HepG2 (cell line): Measurements from ENCODE around the gene MST1. TPM values are rescaled to one million over a fixed set of nuclear protein-coding genes. Genes with fewer than 3 reads are reported as not detected.

Experiments used
- ESRRA ChIP-seq: sonication (generic); formaldehyde crosslinking; IDR thresholded peaks from 2 replicates; pipeline ENCODE4 v1.5.1; 2020; ENCODE audit warnings: mild to moderate bottlenecking, low read depth, missing genetic modification reagents
- NAIF1 ChIP-seq: sonication (generic); formaldehyde crosslinking; IDR thresholded peaks from 2 replicates; pipeline ENCODE4 v1.5.0; 2020; ENCODE audit warnings: mild to moderate bottlenecking, missing genetic modification reagents, borderline replicate concordance
- POLR2AphosphoS5 ChIP-seq: IDR thresholded peaks from 2 replicates; pipeline ENCODE4 v1.6.1; 2012; ENCODE audit warnings: low read depth, low read length
- RBM22 ChIP-seq: fragments of 200-400 bp; formaldehyde crosslinking; optimal IDR thresholded peaks from 2 replicates; pipeline ENCODE3; 2017; ENCODE audit warnings: mild to moderate bottlenecking, low read length, moderate library complexity
- ZNF136 ChIP-seq: sonication (generic); formaldehyde crosslinking; IDR thresholded peaks from 2 replicates; pipeline ENCODE4 v1.8.1; 2022; ENCODE audit warnings: low read depth, mild to moderate bottlenecking, moderate library complexity, missing genetic modification reagents
- ZNF703 ChIP-seq: sonication (generic); formaldehyde crosslinking; IDR thresholded peaks from 2 replicates; pipeline ENCODE4 v1.5.1; 2020; ENCODE audit warnings: missing genetic modification reagents, mild to moderate bottlenecking, moderate library complexity, borderline replicate concordance
- polyA plus RNA-seq, 8 experiments: library from polyadenylated mRNA; depleted of rRNA in 3 of 8; stranded (reverse) in 7 of 8; unstranded in 1 of 8; fragments of >200 nt; fragmentation: Illumina TruSeq in 4 of 8; extraction: Trizol in 4 of 8; gene quantifications; 2 replicates each; pipeline versions ENCODE4 v1.2.1 to v1.2.3, GENCODE V29; 2011 to 2016; ENCODE audit warnings: low read depth in 4 of 8, missing spikeins in 1 of 8, mixed read lengths in 1 of 8; ENCODE audit not compliant: insufficient read depth in 1 of 8
- total RNA-seq, 5 experiments: library from RNA; depleted of rRNA; stranded (reverse); fragments of >200 nt; fragmentation: Illumina TruSeq; extraction: Trizol; gene quantifications; 2 replicates each; pipeline ENCODE4 v1.2.3, GENCODE V29; 2016; ENCODE audit warnings: low read depth in 1 of 5
- TF ChIP-seq, protein P1 (sequence below): sonication (generic); formaldehyde crosslinking; IDR thresholded peaks from 2 replicates; pipeline ENCODE4 v1.4.0; 2020; ENCODE audit warnings: missing genetic modification reagents, borderline replicate concordance
- TF ChIP-seq, protein P2 (sequence below): sonication (generic); formaldehyde crosslinking; IDR thresholded peaks from 2 replicates; pipeline ENCODE4 v1.5.1; 2020; ENCODE audit warnings: missing genetic modification reagents, mild to moderate bottlenecking, borderline replicate concordance

Gene MST1
- total and polyA plus RNA-seq, 2 of the 13 experiments (the other 11 are each of a cell fraction or from before 2014, with no cell fraction given) = 189 to 452 TPM

DNA sequence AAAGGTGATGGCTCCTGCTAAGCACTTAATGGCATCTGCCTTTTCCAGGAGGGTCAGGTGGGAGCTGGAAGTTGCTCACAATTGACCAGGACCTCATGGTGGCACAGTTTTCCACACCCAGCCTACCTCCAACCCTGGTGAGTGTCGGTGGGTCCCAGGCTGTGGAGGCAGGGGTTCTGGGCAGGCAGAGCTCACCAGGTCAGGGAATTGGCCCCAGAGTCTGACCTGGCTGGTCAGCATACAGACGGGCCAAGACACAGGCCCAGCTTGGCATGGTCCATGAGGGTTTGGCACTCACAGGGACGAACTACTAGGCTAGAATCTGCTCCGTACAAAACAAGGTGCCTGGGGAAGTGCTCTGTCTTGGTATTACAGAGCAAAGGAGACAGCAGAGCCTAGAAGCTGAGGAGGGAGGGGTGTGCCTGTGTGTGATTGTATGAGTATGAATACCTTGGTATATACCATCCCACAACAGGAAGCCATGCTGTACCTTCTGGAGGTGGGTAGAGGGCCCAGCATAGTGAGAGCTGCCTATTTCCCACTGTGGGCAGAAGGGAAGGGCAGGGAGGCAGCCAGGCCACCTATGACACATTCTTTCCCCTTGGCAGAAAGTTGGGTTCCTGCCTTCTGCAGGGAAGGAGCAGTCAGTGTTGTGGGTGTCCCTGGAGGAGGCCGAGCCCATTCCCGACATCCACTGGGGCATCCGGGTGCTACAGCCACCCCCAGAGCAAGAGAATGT lies 8.6 kb downstream of the MST1 start (continued):
- TF ChIP-seq ESRRA (CRISPR knock-in tag) (no peak), ZNF703 (CRISPR knock-in tag) (no peak), ZNF136 (CRISPR knock-in tag) (no peak), POLR2AphosphoS5 (peak; percentile 8; the same call in 1 of the 2 replicates), NAIF1 (CRISPR knock-in tag) (no peak), RBM22 (peak; percentile 57)
- TF ChIP-seq, protein P1, sequence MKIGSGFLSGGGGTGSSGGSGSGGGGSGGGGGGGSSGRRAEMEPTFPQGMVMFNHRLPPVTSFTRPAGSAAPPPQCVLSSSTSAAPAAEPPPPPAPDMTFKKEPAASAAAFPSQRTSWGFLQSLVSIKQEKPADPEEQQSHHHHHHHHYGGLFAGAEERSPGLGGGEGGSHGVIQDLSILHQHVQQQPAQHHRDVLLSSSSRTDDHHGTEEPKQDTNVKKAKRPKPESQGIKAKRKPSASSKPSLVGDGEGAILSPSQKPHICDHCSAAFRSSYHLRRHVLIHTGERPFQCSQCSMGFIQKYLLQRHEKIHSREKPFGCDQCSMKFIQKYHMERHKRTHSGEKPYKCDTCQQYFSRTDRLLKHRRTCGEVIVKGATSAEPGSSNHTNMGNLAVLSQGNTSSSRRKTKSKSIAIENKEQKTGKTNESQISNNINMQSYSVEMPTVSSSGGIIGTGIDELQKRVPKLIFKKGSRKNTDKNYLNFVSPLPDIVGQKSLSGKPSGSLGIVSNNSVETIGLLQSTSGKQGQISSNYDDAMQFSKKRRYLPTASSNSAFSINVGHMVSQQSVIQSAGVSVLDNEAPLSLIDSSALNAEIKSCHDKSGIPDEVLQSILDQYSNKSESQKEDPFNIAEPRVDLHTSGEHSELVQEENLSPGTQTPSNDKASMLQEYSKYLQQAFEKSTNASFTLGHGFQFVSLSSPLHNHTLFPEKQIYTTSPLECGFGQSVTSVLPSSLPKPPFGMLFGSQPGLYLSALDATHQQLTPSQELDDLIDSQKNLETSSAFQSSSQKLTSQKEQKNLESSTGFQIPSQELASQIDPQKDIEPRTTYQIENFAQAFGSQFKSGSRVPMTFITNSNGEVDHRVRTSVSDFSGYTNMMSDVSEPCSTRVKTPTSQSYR (CRISPR knock-in tag) = no peak
- TF ChIP-seq, protein P2, sequence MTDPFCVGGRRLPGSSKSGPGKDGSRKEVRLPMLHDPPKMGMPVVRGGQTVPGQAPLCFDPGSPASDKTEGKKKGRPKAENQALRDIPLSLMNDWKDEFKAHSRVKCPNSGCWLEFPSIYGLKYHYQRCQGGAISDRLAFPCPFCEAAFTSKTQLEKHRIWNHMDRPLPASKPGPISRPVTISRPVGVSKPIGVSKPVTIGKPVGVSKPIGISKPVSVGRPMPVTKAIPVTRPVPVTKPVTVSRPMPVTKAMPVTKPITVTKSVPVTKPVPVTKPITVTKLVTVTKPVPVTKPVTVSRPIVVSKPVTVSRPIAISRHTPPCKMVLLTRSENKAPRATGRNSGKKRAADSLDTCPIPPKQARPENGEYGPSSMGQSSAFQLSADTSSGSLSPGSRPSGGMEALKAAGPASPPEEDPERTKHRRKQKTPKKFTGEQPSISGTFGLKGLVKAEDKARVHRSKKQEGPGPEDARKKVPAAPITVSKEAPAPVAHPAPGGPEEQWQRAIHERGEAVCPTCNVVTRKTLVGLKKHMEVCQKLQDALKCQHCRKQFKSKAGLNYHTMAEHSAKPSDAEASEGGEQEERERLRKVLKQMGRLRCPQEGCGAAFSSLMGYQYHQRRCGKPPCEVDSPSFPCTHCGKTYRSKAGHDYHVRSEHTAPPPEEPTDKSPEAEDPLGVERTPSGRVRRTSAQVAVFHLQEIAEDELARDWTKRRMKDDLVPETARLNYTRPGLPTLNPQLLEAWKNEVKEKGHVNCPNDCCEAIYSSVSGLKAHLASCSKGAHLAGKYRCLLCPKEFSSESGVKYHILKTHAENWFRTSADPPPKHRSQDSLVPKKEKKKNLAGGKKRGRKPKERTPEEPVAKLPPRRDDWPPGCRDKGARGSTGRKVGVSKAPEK = no peak
